A673 (cell line): ENCODE results near the gene NAA35.

Source experiments
- EZH2 ChIP-seq: fragments of 200-600 bp; sonication (generic); IDR thresholded peaks from 2 replicates; pipeline ENCODE4 v1.6.1; 2017; ENCODE audit warnings: borderline replicate concordance, low read depth, mild to moderate bottlenecking, mixed read lengths, antibody characterized with exemption, low read length; ENCODE audit not compliant: poor library complexity, severe bottlenecking
- TF ChIP-seq, protein P1 (sequence below): fragments of 300-800, 200-600 bp; sonication (generic); conservative IDR thresholded peaks from 2 replicates; pipeline ENCODE4 v1.5.1; 2017; ENCODE audit warnings: low read depth, mild to moderate bottlenecking, antibody characterized with exemption, low read length, moderate library complexity, mixed read lengths

DNA sequence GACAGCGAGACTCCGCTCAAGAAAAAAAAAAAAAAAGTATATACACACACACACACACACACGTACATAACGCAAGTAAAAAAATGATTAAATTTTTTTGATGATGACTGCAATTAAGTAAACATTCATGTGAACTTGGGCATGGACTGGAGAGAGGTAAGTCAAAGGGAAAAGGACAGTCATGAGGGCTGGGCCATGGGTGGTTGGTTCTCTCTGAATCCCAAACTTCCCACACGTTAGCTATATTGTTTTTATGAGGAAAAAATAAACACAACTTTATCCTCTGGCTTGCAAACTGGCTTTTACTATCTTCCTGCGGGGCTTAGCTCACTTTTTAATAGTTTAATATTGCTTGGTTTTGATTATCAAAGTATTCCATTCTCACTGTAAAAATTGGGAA, 104.7 kb downstream of the NAA35 start:
- TF ChIP-seq, protein P1, sequence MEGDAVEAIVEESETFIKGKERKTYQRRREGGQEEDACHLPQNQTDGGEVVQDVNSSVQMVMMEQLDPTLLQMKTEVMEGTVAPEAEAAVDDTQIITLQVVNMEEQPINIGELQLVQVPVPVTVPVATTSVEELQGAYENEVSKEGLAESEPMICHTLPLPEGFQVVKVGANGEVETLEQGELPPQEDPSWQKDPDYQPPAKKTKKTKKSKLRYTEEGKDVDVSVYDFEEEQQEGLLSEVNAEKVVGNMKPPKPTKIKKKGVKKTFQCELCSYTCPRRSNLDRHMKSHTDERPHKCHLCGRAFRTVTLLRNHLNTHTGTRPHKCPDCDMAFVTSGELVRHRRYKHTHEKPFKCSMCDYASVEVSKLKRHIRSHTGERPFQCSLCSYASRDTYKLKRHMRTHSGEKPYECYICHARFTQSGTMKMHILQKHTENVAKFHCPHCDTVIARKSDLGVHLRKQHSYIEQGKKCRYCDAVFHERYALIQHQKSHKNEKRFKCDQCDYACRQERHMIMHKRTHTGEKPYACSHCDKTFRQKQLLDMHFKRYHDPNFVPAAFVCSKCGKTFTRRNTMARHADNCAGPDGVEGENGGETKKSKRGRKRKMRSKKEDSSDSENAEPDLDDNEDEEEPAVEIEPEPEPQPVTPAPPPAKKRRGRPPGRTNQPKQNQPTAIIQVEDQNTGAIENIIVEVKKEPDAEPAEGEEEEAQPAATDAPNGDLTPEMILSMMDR = no peak
- TF ChIP-seq EZH2 = no peak
